ENCODE data around the gene EFR3B.

Gene EFR3B

DNA sequence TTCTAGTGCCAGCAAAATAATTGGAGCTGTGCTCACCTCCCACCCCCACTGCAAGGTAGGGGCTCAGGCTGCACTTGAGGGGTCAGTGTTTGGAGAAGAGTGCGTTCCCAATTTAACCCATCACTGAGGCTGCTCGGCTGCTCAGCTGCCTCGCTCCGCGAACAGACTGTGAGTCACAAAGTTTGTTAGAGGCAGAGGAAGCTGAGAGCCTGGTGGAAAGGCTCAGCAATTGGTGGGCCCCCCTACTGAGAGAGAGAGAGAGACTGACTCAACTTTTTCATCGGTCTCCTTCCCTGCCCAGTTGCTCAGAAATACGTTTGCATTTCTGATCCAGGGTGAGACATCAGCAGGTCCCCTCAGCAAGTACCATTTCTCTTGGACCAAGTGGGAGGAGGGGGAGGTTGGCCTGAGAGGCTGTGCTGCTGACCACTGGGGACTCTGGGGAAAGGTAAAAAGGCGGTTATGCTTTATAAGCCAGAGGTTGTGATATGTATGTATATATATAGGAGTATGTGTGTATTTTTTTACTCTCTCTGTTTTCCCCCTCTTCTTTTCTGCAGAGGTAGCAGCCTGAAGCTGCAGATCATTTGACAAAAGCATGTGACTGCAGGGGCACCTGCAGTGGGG, 1.5 kb downstream of the EFR3B start:
- Histone ChIP-seq H3K9me3 (ENCODE audit: control extremely low read depth in 1 of 5, control insufficient read depth in 4 of 5, insufficient read depth in 2 of 5, low read depth in 1 of 5, low read length in 4 of 5) (no peaks in the 10 kb centered on the region), H3K36me3 (ENCODE audit: control insufficient read depth in 4 of 4, insufficient read depth in 4 of 4, low read length in 3 of 4) (no peaks in the 10 kb centered on the region), H3K4me1 (ENCODE audit: control extremely low read depth in 1 of 4, control insufficient read depth in 4 of 4, insufficient read depth in 4 of 4, low read length in 3 of 4) (peaks cover 0 to 30% (median 30%) of the 10 kb centered on the region in 4 experiments), H3K27ac (ENCODE audit: insufficient read depth in 1 of 2, low read depth in 1 of 2, low read length in 2 of 2, poor library complexity in 1 of 2, severe bottlenecking in 2 of 2) (no peak overlapping the region), H3K4me3 (ENCODE audit: control insufficient read depth in 1 of 7, extremely low read depth in 1 of 7, insufficient read depth in 4 of 7, low read depth in 2 of 7, low read length in 6 of 7) (peak overlapping the region in 6 of 7 experiments; percentile 55 to 78 (median 68)), H3K27me3 (replicated peaks in 2 of 5; ENCODE audit: control insufficient read depth in 4 of 5, insufficient read depth in 5 of 5, low read length in 4 of 5) (peaks cover 0 to 33% (median 23%) of the 10 kb centered on the region in 5 experiments)
- WGBS (ENCODE audit: insufficient coverage), result 7% methylated on average over 5 of the region's 8 CpGs
- ChIA-PET CTCF (no interaction called here), POLR2A (no interaction called here)
- DNase-seq, result peak; percentile 47 to 86 (median 82)

DNA sequence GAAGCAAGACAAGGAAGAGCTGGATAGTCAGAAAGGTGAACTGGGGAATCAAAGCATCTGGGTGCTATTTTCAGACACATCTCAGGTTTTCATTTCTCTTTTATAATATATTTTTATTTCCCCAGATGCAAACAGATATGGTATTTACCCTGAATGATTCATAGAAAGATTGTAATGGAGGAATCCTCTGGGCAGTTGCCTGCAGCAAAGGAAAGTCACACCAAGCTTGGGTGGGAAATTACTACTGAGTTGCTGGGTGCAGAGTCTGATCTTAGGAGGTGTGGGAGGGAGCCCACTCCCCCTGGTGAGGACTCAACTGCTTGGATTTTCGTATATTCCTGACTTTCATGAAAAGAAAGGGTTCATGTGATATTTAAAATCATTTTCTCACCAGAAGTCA, 2.1 kb downstream of the EFR3B start:
- no peak for DNase-seq
- H3K4me1 ChIP-seq (ENCODE audit: control extremely low read depth in 1 of 4, control insufficient read depth in 4 of 4, insufficient read depth in 4 of 4, low read length in 3 of 4), result peaks cover 0 to 30% (median 30%) of the 10 kb centered on the region in 4 experiments
- no peaks in the 10 kb centered on the region for H3K36me3 ChIP-seq (ENCODE audit: control insufficient read depth in 4 of 4, insufficient read depth in 4 of 4, low read length in 3 of 4)
- WGBS (ENCODE audit: insufficient coverage), result no CpG with 5 or more reads among the region's 1 CpG
- no peak overlapping the region for H3K4me3 ChIP-seq (ENCODE audit: control insufficient read depth in 1 of 7, extremely low read depth in 1 of 7, insufficient read depth in 4 of 7, low read depth in 2 of 7, low read length in 6 of 7)
- peaks cover 0 to 33% (median 23%) of the 10 kb centered on the region in 5 experiments for H3K27me3 ChIP-seq (replicated peaks in 2 of 5; ENCODE audit: control insufficient read depth in 4 of 5, insufficient read depth in 5 of 5, low read length in 4 of 5)
- H3K9me3 ChIP-seq (ENCODE audit: control extremely low read depth in 1 of 5, control insufficient read depth in 4 of 5, insufficient read depth in 2 of 5, low read depth in 1 of 5, low read length in 4 of 5), result no peaks in the 10 kb centered on the region
- H3K27ac ChIP-seq (ENCODE audit: insufficient read depth in 1 of 2, low read depth in 1 of 2, low read length in 2 of 2, poor library complexity in 1 of 2, severe bottlenecking in 2 of 2), result no peak overlapping the region
- POLR2A ChIA-PET, result no interaction called here
- CTCF ChIA-PET, result interaction anchor here (0.9 to 1.2 kb wide), 2 partner anchors 9 to 68 kb away, joined by 3 read pairs; no protein-coding TSS in a partner anchor

DNA sequence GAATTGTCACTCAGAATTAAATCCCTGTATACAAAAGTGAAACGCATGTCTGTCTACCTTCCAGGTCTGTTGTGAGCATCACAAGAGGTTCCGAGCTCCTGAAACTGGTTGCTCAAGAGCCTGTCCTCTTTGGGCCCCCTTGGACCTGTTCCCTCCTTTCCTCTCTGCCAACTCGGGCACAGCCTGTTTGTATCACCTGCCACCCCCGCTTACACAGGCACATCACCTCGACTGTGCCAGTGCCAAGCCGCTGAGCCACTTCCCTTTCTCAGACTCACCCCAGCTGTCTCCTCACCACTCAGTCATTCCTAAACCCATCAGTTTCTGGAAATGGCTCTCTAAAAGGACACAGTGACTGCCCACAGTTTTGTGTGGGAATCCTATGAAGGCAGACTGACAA, 3.1 kb downstream of the EFR3B start:
- POLR2A ChIA-PET, result no interaction called here
- 32% methylated on average over 4 of the region's 6 CpGs for WGBS (ENCODE audit: insufficient coverage)
- Histone ChIP-seq H3K9me3 (ENCODE audit: control extremely low read depth in 1 of 5, control insufficient read depth in 4 of 5, insufficient read depth in 2 of 5, low read depth in 1 of 5, low read length in 4 of 5) (no peaks in the 10 kb centered on the region), H3K27me3 (replicated peaks in 2 of 5; ENCODE audit: control insufficient read depth in 4 of 5, insufficient read depth in 5 of 5, low read length in 4 of 5) (peaks cover 0 to 33% (median 23%) of the 10 kb centered on the region in 5 experiments), H3K4me1 (ENCODE audit: control extremely low read depth in 1 of 4, control insufficient read depth in 4 of 4, insufficient read depth in 4 of 4, low read length in 3 of 4) (peaks cover 0 to 30% (median 30%) of the 10 kb centered on the region in 4 experiments), H3K36me3 (ENCODE audit: control insufficient read depth in 4 of 4, insufficient read depth in 4 of 4, low read length in 3 of 4) (no peaks in the 10 kb centered on the region), H3K4me3 (ENCODE audit: control insufficient read depth in 1 of 7, extremely low read depth in 1 of 7, insufficient read depth in 4 of 7, low read depth in 2 of 7, low read length in 6 of 7) (peak overlapping the region in 1 of 7 experiments; percentile 33), H3K27ac (ENCODE audit: insufficient read depth in 1 of 2, low read depth in 1 of 2, low read length in 2 of 2, poor library complexity in 1 of 2, severe bottlenecking in 2 of 2) (no peak overlapping the region)
- peak; percentile 7 to 68 (median 61) for DNase-seq
- CTCF ChIA-PET, result interaction anchor here (0.8 to 1.2 kb wide), 4 partner anchors 9 to 69 kb away, joined by 3 read pairs; no protein-coding TSS in a partner anchor

- DNase-seq, result no peak
- WGBS (ENCODE audit: insufficient coverage), result 100% methylated on average over 2 of the region's 4 CpGs
- no peaks in the 10 kb centered on the region for H3K9me3 ChIP-seq (ENCODE audit: control extremely low read depth in 1 of 5, control insufficient read depth in 4 of 5, insufficient read depth in 2 of 5, low read depth in 1 of 5, low read length in 4 of 5)
- H3K27me3 ChIP-seq (replicated peaks in 2 of 5; ENCODE audit: control insufficient read depth in 4 of 5, insufficient read depth in 5 of 5, low read length in 4 of 5), result peaks cover 0 to 8% (median 6%) of the 10 kb centered on the region in 5 experiments
- peaks cover 0 to 7% (median 7%) of the 10 kb centered on the region in 4 experiments for H3K4me1 ChIP-seq (ENCODE audit: control extremely low read depth in 1 of 4, control insufficient read depth in 4 of 4, insufficient read depth in 4 of 4, low read length in 3 of 4)
- ChIA-PET POLR2A (no interaction called here), CTCF (no interaction called here)
- H3K36me3 ChIP-seq (ENCODE audit: control insufficient read depth in 4 of 4, insufficient read depth in 4 of 4, low read length in 3 of 4), result no peaks in the 10 kb centered on the region
- no peak overlapping the region for H3K4me3 ChIP-seq (ENCODE audit: control insufficient read depth in 1 of 7, extremely low read depth in 1 of 7, insufficient read depth in 4 of 7, low read depth in 2 of 7, low read length in 6 of 7)
- no peak overlapping the region for H3K27ac ChIP-seq (ENCODE audit: insufficient read depth in 1 of 2, low read depth in 1 of 2, low read length in 2 of 2, poor library complexity in 1 of 2, severe bottlenecking in 2 of 2)
These were observed 7.5 kb downstream of the EFR3B start for GRCh38 chr2:25049422-25049821.

GRCh38 chr2:25050128-25050527, 8.3 kb downstream of the EFR3B start:
- POLR2A ChIA-PET, result no interaction called here
- H3K36me3 ChIP-seq (ENCODE audit: control insufficient read depth in 4 of 4, insufficient read depth in 4 of 4, low read length in 3 of 4), result no peaks in the 10 kb centered on the region
- CTCF ChIA-PET, result interaction anchor here (1.2 kb wide), 2 partner anchors 22 to 222 kb away, joined by 3 read pairs; no protein-coding TSS in a partner anchor
- no peak overlapping the region for H3K4me3 ChIP-seq (ENCODE audit: control insufficient read depth in 1 of 7, extremely low read depth in 1 of 7, insufficient read depth in 4 of 7, low read depth in 2 of 7, low read length in 6 of 7)
- H3K27ac ChIP-seq (ENCODE audit: insufficient read depth in 1 of 2, low read depth in 1 of 2, low read length in 2 of 2, poor library complexity in 1 of 2, severe bottlenecking in 2 of 2), result no peak overlapping the region
- peaks cover 0 to 1% (median under 1%) of the 10 kb centered on the region in 5 experiments for H3K27me3 ChIP-seq (replicated peaks in 2 of 5; ENCODE audit: control insufficient read depth in 4 of 5, insufficient read depth in 5 of 5, low read length in 4 of 5)
- peaks cover 0 to 3% (median 1%) of the 10 kb centered on the region in 4 experiments for H3K4me1 ChIP-seq (ENCODE audit: control extremely low read depth in 1 of 4, control insufficient read depth in 4 of 4, insufficient read depth in 4 of 4, low read length in 3 of 4)
- no peaks in the 10 kb centered on the region for H3K9me3 ChIP-seq (ENCODE audit: control extremely low read depth in 1 of 5, control insufficient read depth in 4 of 5, insufficient read depth in 2 of 5, low read depth in 1 of 5, low read length in 4 of 5)
- DNase-seq, result no peak

DNA sequence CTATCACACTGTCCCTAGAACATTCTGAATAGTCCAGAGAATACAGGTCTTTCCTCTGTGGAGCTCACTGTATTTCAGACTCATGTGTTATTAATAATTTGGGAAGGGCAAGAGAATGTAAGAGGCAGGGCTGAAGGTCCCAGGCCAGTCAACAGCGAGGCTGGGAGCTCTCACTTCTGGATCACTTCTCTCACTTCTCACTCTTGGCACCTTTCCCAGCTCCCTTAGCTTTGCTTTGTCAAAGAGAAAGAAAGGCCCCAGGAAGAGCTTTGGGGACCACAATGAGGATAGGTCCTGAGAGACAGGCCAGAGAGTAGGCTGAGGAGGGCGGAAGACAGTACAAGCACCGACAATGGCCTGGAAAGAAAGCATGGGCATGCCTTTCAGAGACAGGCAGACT, 11.2 kb downstream of the EFR3B start:
- H3K9me3 ChIP-seq (ENCODE audit: control extremely low read depth in 1 of 5, control insufficient read depth in 4 of 5, insufficient read depth in 2 of 5, low read depth in 1 of 5, low read length in 4 of 5), result no peaks in the 10 kb centered on the region
- DNase-seq, result no peak
- ChIA-PET CTCF (interaction anchor here (0.7 kb wide), 1 partner anchor 9 kb away, joined by 3 read pairs; no protein-coding TSS in a partner anchor), POLR2A (no interaction called here)
- no peak overlapping the region for H3K27ac ChIP-seq (ENCODE audit: insufficient read depth in 1 of 2, low read depth in 1 of 2, low read length in 2 of 2, poor library complexity in 1 of 2, severe bottlenecking in 2 of 2)
- no peaks in the 10 kb centered on the region for H3K27me3 ChIP-seq (replicated peaks in 2 of 5; ENCODE audit: control insufficient read depth in 4 of 5, insufficient read depth in 5 of 5, low read length in 4 of 5)
- no peak overlapping the region for H3K4me3 ChIP-seq (ENCODE audit: control insufficient read depth in 1 of 7, extremely low read depth in 1 of 7, insufficient read depth in 4 of 7, low read depth in 2 of 7, low read length in 6 of 7)
- H3K36me3 ChIP-seq (ENCODE audit: control insufficient read depth in 4 of 4, insufficient read depth in 4 of 4, low read length in 3 of 4), result no peaks in the 10 kb centered on the region
- H3K4me1 ChIP-seq (ENCODE audit: control extremely low read depth in 1 of 4, control insufficient read depth in 4 of 4, insufficient read depth in 4 of 4, low read length in 3 of 4), result peaks cover 0 to 11% (median 5%) of the 10 kb centered on the region in 4 experiments
- 100% methylated on average over 2 of the region's 3 CpGs for WGBS (ENCODE audit: insufficient coverage)

DNA sequence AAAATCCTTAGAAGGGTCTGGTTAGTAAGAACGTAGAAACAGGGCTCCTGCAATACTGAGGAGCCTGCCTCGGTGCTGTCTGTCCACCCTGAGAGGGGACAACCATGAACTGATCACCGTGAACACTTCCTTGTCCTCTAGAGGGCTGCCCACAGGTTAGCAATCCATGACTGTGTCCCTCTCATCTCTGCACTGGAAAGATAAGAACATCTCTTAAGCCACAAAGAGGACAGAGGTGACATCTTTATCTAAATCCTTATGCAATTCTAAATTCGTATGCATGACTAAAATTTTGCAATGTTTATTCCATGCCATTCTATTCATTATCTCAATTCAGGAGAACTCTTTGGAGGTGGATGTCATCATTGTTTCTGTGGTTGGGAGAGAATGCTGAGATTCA, 12.8 kb downstream of the EFR3B start:
- Histone ChIP-seq H3K4me3 (ENCODE audit: control insufficient read depth in 1 of 7, extremely low read depth in 1 of 7, insufficient read depth in 4 of 7, low read depth in 2 of 7, low read length in 6 of 7) (no peak overlapping the region), H3K27ac (ENCODE audit: insufficient read depth in 1 of 2, low read depth in 1 of 2, low read length in 2 of 2, poor library complexity in 1 of 2, severe bottlenecking in 2 of 2) (no peak overlapping the region), H3K9me3 (ENCODE audit: control extremely low read depth in 1 of 5, control insufficient read depth in 4 of 5, insufficient read depth in 2 of 5, low read depth in 1 of 5, low read length in 4 of 5) (no peaks in the 10 kb centered on the region), H3K36me3 (ENCODE audit: control insufficient read depth in 4 of 4, insufficient read depth in 4 of 4, low read length in 3 of 4) (no peaks in the 10 kb centered on the region), H3K4me1 (ENCODE audit: control extremely low read depth in 1 of 4, control insufficient read depth in 4 of 4, insufficient read depth in 4 of 4, low read length in 3 of 4) (peaks cover 0 to 11% (median 5%) of the 10 kb centered on the region in 4 experiments), H3K27me3 (replicated peaks in 2 of 5; ENCODE audit: control insufficient read depth in 4 of 5, insufficient read depth in 5 of 5, low read length in 4 of 5) (no peaks in the 10 kb centered on the region)
- ChIA-PET CTCF (interaction anchor here (1.1 to 1.6 kb wide), 2 partner anchors 9 kb away, joined by 3 to 5 read pairs; no protein-coding TSS in a partner anchor), POLR2A (no interaction called here)
- peak in 1 of 3 donors; percentile 5 for DNase-seq
- WGBS (ENCODE audit: insufficient coverage), result 94% methylated on average over 3 of the region's 4 CpGs
